BLaER1 (cell line): ENCODE results near the gene ECSCR.
"Not testable (repeated sequence)": the region's sequence is repeated elsewhere in the genome, so short reads cannot be mapped to it uniquely, and the experiment has no call there.

Source experiments
- H3K27ac ChIP-seq: shearing (Covaris generic); formaldehyde crosslinking; 2 replicates; pipeline ENCODE4 v1.8.1; 2022
- H3K27me3 ChIP-seq: shearing (Covaris generic); formaldehyde crosslinking; 2 replicates; pipeline ENCODE4 v1.8.1; 2022
- H3K36me3 ChIP-seq: shearing (Covaris generic); formaldehyde crosslinking; 2 replicates; pipeline ENCODE4 v1.8.1; 2022
- H3K4me1 ChIP-seq: shearing (Covaris generic); formaldehyde crosslinking; 2 replicates; pipeline ENCODE4 v1.8.1; 2022
- H3K4me2 ChIP-seq: shearing (Covaris generic); formaldehyde crosslinking; 2 replicates; pipeline ENCODE4 v1.8.1; 2022
- H3K4me3 ChIP-seq: shearing (Covaris generic); formaldehyde crosslinking; 2 replicates; pipeline ENCODE4 v1.8.1; 2022
- H3K9ac ChIP-seq: shearing (Covaris generic); formaldehyde crosslinking; 2 replicates; pipeline ENCODE4 v1.8.1; 2022
- H3K9me3 ChIP-seq: shearing (Covaris generic); formaldehyde crosslinking; 2 replicates; pipeline ENCODE4 v1.8.1; 2022
- H4K20me1 ChIP-seq: shearing (Covaris generic); formaldehyde crosslinking; 2 replicates; pipeline ENCODE4 v1.8.1; 2022
- Cebpa-rat ChIP-seq: shearing (Covaris generic); IDR thresholded peaks from 2 replicates; pipeline ENCODE4 v1.8.1; 2022

The ECSCR gene

GRCh38 chr5:139462586-139463276, at the start of gene ECSCR:
Gene ECSCR, minus strand, starts transcription at chr5:139462743. Its CDS starts 73 bp downstream, at chr5:139462670.
- Histone ChIP-seq H4K20me1 (no peaks in the 10 kb centered on the region), H3K9me3 (no peaks in the 10 kb centered on the region), H3K4me3 (no peak within 1 kb of the TSS), H3K27ac (no peak within 1 kb of the TSS), H3K27me3 (no peaks in the 10 kb centered on the region), H3K4me1 (peaks cover 15% of the 10 kb centered on the region), H3K9ac (no peak within 1 kb of the TSS), H3K36me3 (no peaks in the 10 kb centered on the region), H3K4me2 (no peak within 1 kb of the TSS)
- no peak for TF ChIP-seq Cebpa-rat

- not testable (repeated sequence) for H3K9ac ChIP-seq, H3K36me3 ChIP-seq, H3K4me3 ChIP-seq, H3K27me3 ChIP-seq, H4K20me1 ChIP-seq, H3K27ac ChIP-seq, H3K4me2 ChIP-seq
- H3K9me3 ChIP-seq = peaks cover 21% of the 10 kb centered on the region
- peaks cover 29% of the 10 kb centered on the region for H3K4me1 ChIP-seq
Observed at GRCh38 chr5:139504722-139505121, 42.2 kb upstream of the ECSCR start.

GRCh38 chr5:139503879-139504278, 41.3 kb upstream of the ECSCR start:
- not testable (repeated sequence) for H3K36me3 ChIP-seq, H3K9ac ChIP-seq, H3K27me3 ChIP-seq, H4K20me1 ChIP-seq, H3K4me3 ChIP-seq, H3K4me2 ChIP-seq, H3K27ac ChIP-seq
- Histone ChIP-seq H3K9me3 (peaks cover 21% of the 10 kb centered on the region), H3K4me1 (peaks cover 29% of the 10 kb centered on the region)

GRCh38 chr5:139503036-139503817, 40.7 kb upstream of the ECSCR start:
- not testable (repeated sequence) for H3K27ac ChIP-seq, H3K4me3 ChIP-seq, H4K20me1 ChIP-seq, H3K9ac ChIP-seq, H3K27me3 ChIP-seq, H3K36me3 ChIP-seq
- peaks cover 21% of the 10 kb centered on the region for H3K9me3 ChIP-seq
- peak overlapping the region; percentile 5; the same call in 1 of the 2 replicates for H3K4me2 ChIP-seq
- peaks cover 24% of the 10 kb centered on the region for H3K4me1 ChIP-seq

GRCh38 chr5:139501381-139501780, 38.8 kb upstream of the ECSCR start:
- Histone ChIP-seq H3K36me3 (no peaks in the 10 kb centered on the region), H3K9ac (no peak overlapping the region), H4K20me1 (no peaks in the 10 kb centered on the region), H3K9me3 (peaks cover 21% of the 10 kb centered on the region), H3K27me3 (no peaks in the 10 kb centered on the region), H3K27ac (no peak overlapping the region), H3K4me3 (no peak overlapping the region), H3K4me1 (peaks cover 21% of the 10 kb centered on the region), H3K4me2 (peak overlapping the region; percentile 58)
- no peak for TF ChIP-seq Cebpa-rat

GRCh38 chr5:139495638-139496435, 33.3 kb upstream of the ECSCR start:
- TF ChIP-seq Cebpa-rat = no peak
- H3K9me3 ChIP-seq = no peaks in the 10 kb centered on the region
- no peak overlapping the region for H3K4me3 ChIP-seq
- H3K27me3 ChIP-seq = no peaks in the 10 kb centered on the region
- no peaks in the 10 kb centered on the region for H4K20me1 ChIP-seq
- H3K36me3 ChIP-seq = no peaks in the 10 kb centered on the region
- no peak overlapping the region; the same call in 1 of the 2 replicates for H3K27ac ChIP-seq
- no peak overlapping the region for H3K9ac ChIP-seq
- peak overlapping the region; percentile 6 for H3K4me2 ChIP-seq
- H3K4me1 ChIP-seq = peaks cover 37% of the 10 kb centered on the region

GRCh38 chr5:139494832-139495231, 32.3 kb upstream of the ECSCR start:
- no peak overlapping the region for H3K4me2 ChIP-seq
- H3K4me1 ChIP-seq = peaks cover 34% of the 10 kb centered on the region
- no peak overlapping the region for H3K4me3 ChIP-seq
- H3K9ac ChIP-seq = no peak overlapping the region
- H3K27ac ChIP-seq = no peak overlapping the region
- H3K9me3 ChIP-seq = no peaks in the 10 kb centered on the region
- TF ChIP-seq Cebpa-rat = no peak
- no peaks in the 10 kb centered on the region for H3K36me3 ChIP-seq
- no peaks in the 10 kb centered on the region for H4K20me1 ChIP-seq
- H3K27me3 ChIP-seq = no peaks in the 10 kb centered on the region

GRCh38 chr5:139494256-139494655, 31.7 kb upstream of the ECSCR start:
- TF ChIP-seq Cebpa-rat = no peak
- Histone ChIP-seq H3K4me2 (no peak overlapping the region; the same call in 1 of the 2 replicates), H3K4me1 (peaks cover 35% of the 10 kb centered on the region), H3K9ac (no peak overlapping the region), H3K4me3 (no peak overlapping the region), H3K27me3 (no peaks in the 10 kb centered on the region), H3K9me3 (no peaks in the 10 kb centered on the region), H3K36me3 (no peaks in the 10 kb centered on the region), H3K27ac (no peak overlapping the region), H4K20me1 (no peaks in the 10 kb centered on the region)

- Histone ChIP-seq H3K4me3 (no peak overlapping the region), H3K27me3 (no peaks in the 10 kb centered on the region), H3K27ac (peak overlapping the region; percentile 54), H3K4me1 (peaks cover 50% of the 10 kb centered on the region), H3K9me3 (no peaks in the 10 kb centered on the region), H3K9ac (peak overlapping the region; percentile 21; the same call in 1 of the 2 replicates), H4K20me1 (no peaks in the 10 kb centered on the region), H3K36me3 (no peaks in the 10 kb centered on the region), H3K4me2 (peak overlapping the region; percentile 75)
- TF ChIP-seq Cebpa-rat = no peak
Observed at GRCh38 chr5:139492700-139493192, 30.2 kb upstream of the ECSCR start.
